CD4-positive, alpha-beta T cell treated with Interleukin-17A for 4 hours (primary cell): ENCODE measurements around the gene CD163.
"Not testable (repeated sequence)": the region's sequence is repeated elsewhere in the genome, so short reads cannot be mapped to it uniquely, and the experiment has no call there.

Source experiments
- DNase-seq: peaks from one replicate; pipeline ENCODE4 v3.0.0-alpha.2; 2020; ENCODE audit warnings: mixed read lengths

CD163 gene

GRCh38 chr12:7503686-7504415, at the start of gene CD163:
Gene CD163 (minus strand): TSS chr12:7503777. CDS start chr12:7503690, 87 bp downstream.
- DNase-seq, result no peak

GRCh38 chr12:7542813-7543212, 39.2 kb upstream of the CD163 start:
- no peak for DNase-seq

- DNase-seq, result no peak
These were observed 38.5 kb upstream of the CD163 start for GRCh38 chr12:7542046-7542445.

DNA sequence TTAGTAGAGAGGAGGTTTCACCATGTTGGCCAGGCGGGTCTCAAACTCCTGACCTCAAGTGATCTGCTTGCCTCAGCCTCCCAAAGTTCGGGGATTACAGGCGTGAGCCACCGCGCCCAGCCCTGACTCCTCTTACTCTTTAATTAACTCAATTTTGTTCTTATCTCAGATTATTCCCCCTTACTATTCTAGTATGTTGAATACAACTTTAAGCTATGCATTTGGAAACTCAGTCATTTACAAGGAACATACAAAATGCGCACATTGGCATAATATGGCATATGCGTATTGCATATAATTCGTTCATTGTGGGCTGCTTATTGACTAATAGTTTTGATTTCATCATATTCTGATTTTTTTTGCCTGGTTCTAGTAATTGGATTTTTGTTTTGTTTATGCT, 10.8 kb upstream of the CD163 start:
- DNase-seq, result no peak

DNA sequence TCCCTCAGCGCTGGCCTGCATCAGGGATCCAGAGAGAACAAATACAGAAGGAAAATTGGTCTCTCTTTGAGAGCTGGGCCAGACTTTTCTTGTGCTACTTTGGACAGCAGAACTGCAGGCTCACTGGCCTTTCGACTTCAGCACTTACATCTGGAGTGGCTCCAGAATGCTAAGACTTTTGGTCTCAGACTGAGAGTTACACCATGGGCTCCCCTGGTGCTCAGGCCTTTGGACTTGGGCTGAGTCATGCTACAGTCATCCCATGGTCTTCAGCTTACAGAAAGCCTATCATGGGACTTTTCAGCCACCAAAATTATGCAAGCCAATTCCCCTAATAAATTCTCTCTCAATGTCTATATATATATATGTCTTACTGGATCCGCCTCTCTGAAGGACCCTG, 9.0 kb upstream of the CD163 start:
- no peak for DNase-seq

- DNase-seq, result not testable (repeated sequence)
These were observed 6.4 kb upstream of the CD163 start for GRCh38 chr12:7509793-7510470.

- DNase-seq, result no peak
These were observed 965 bp downstream of the CD163 start for GRCh38 chr12:7502612-7503011.

DNA sequence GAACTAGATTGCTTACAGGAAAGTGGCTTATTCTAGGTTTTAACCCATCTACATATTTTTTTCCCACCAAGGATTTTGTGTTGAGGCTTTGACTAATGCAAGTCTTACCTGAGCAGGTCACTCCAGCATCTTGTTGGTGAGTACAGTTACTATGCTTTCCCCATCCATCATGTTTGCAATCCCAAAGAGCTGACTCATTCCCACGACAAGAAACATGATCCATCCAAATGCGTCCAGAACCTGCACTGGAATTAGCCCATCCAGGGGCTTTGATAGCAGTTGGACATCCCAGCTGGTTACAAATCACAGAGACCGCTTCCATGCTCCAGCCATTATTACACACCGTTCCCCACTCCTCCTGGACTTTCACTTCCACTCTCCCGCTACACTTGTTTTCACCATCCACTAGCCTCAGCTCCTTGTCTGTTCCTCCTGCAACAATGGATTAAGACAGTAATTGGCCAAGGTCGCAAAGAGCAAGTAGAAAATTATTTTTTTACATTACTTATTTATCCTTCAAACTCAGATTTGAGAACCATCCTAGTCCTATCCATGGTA, 2.5 kb downstream of the CD163 start:
- no peak for DNase-seq

GRCh38 chr12:7499636-7500035, 3.9 kb downstream of the CD163 start:
- no peak for DNase-seq

DNA sequence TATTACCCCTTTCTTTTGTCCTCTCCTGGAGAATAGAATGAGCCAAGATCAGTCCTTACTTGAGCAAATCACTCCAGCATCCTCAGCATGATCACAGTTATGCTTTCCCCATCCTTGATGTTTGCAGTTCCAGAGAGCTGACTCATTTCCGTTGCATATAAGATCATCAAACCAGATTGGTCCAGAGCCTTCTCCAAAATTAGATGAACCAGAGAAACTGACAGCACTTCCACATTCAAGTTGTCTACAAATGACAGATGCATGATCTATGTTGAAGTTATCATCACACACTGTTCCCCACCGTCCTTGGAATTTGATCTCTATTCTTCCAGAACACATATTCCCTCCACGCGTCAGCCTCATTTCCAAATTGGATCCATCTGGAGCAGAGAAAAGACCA, 4.8 kb downstream of the CD163 start:
- DNase-seq, result no peak

DNA sequence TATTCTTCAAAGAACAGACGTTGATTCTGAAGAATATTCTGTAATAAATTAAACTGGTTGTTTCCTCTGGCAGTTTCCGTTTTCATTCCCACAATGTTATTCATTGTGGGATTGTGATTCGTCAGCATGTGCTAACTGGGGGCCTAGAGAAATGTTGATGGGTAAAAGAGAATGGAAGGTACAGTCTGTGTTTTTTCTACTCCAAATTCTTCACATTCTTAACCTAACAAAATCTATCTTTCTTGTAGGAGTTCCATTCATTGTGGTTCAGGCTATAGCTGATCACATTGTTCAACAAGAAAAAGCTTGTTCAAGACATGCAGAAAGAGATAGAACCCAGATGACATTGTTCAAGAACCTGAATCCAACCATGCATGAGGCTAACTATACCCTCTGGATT, 5.9 kb downstream of the CD163 start:
- no peak for DNase-seq

DNA sequence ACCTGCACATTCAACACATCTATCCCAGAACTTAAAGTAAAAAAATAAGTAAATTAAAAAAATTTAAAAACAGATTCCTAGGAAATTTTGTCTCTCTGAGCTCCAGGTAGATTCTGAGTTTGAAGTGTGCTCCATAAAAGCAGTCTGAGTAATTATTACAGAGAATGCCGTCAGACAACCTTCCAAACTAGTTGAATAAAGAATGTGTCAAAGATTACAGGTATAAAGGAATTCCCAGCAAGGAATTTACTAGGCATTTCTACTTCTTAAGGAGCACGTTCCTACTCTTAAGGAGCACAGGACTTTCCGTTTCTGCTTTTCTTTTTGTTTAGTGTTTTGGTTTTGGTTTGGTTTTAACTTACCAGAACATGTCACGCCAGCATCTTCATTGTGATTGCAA, 7.1 kb downstream of the CD163 start:
- DNase-seq, result no peak

DNA sequence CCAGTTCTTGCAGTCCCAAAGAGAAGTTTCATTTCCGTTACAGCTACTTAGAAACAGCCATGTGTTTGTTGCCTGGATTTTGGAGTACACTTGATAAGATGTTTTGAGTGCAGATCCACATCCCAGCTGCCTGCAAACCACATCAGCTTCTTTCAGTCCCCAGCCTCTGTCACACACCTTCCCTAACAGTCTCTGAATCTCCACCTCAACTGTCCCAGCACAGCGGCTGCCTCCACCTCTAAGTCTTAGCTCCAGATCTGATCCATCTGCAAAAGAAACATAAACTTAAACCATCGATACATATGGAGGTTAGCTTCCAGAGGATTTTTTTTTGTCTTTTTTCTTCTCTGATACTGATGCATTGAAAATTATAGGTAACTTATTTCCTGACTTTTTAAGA, 8.4 kb downstream of the CD163 start:
- DNase-seq, result no peak

DNA sequence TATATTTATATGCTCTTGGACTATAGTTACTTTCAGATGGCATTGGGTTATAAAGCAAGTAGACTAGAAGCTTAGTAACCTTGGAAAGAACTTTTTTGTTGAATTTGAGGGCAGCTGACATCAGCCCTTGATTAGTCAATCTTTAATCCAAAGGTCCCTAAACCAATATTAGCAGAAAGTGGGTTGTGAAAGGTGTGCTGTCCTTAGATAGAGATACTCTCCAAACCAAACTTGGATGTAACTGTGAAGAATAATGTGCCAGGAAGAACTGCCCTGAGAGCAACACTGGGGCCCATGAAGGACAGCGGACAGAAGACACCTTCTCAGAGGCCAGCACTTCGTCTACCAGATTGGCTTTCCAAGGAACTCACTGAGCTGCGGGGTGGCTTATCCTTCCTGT, 10.6 kb downstream of the CD163 start:
- DNase-seq, result no peak

DNA sequence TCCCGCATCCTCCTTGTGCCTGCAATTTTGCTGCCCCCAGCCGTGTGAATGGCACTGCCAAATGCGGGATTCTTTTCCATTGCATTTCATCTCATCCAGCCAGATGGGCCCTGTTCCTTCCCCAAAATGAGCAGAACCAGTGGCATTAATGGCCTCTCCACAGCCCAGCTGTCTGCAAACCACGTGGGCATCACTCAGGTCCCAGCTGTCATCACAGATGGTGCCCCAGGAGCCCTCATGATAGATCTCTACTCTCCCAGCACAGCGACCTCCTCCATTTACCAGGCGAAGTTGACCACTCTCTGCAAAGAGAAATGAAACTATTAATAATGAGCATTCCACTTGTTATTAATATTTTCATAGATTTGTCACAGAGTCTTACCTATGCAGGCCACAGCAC, 17.1 kb downstream of the CD163 start:
- no peak for DNase-seq

- no peak for DNase-seq
These were observed 18.5 kb downstream of the CD163 start for GRCh38 chr12:7485095-7485494.

GRCh38 chr12:7483343-7483742, 20.2 kb downstream of the CD163 start:
- no peak for DNase-seq

DNA sequence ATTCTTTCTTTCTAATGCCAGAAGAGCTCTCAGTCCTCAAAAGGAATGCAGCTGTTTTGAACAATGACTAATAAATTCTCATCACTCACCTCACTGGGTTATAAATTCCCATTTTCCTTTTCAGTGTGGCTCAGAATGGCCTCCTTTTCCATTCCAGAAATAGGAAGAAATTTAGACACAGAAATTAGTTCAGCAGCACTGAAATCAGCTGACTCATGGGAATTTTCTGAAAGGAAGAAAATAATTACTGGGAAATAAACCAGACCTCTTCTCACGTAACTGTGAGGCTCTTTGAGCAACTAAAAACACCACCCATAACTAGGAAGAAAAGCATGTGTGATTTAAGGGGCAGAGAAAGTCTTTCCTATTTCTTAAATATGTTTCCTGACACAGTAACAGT, 23.8 kb downstream of the CD163 start:
- DNase-seq, result no peak

DNA sequence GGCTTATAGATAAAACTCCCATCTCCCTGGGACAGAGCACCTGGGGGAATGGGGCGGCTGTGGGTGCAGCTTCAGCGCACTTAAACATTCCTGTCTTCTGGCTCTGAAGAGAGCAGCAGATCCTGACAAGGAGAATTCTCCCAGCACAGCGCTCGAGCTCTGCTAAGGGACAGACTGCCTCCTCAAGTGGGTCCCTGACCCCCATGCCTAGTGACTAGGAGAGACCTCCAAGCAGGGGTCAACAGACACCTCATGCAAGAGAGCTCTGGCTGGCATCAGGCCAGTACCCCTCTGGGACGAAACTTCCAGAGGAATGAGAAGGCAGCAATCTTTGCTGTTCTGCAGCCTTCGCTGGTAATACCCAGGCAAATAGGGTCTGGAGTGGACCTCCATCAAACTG, 31.5 kb downstream of the CD163 start:
- DNase-seq, result no peak

GRCh38 chr12:7460375-7461259, 43.0 kb downstream of the CD163 start:
- DNase-seq, result peak; percentile 53

DNA sequence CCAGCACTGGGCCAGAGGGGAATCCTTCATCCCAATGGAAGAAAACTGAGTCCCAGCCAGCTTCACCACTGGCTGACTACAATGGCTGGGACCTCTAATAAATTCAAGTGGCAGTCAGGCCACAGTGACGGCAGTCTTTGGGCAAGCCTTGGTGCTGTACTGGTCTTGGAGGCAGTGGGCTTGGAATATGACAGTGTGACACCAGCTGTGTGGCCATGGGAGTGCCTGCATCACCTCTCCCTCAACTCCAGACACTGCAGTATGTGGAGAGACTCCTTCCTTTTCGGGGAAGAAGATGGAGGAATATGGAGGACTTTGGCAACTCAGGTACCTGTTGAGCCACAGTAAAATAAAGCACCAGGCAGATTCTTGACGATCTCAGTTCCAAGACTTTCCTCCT, 43.6 kb downstream of the CD163 start:
- no peak for DNase-seq

DNA sequence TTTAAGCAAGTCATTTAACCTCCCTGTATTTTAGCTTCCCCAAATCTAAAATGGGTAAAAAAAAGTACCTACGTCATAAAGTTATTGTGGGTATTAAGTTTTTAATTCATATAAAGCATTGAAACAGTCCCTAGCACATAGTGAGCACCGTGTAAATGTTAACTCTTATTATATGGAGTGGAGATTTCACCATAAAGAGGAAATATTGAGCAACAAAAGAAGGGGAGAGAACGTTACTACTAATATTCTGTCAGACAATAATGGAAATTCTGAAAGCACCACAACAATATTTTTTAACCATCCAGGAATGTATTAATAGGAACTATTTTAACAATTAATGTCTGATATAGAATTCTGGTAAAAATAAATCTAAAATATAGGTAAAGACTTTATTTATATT, 51.8 kb downstream of the CD163 start:
- no peak for DNase-seq

GRCh38 chr12:7450667-7451066, 52.9 kb downstream of the CD163 start:
- DNase-seq, result no peak
